GM18505 (cell line): ENCODE measurements around the gene BMX.

Experiments
- ATAC-seq: cut with Tn5 transposase; IDR thresholded peaks from one replicate; pipeline ENCODE4 v1.9.1; 2021; ENCODE audit not compliant: unreplicated experiment
- POLR2A ChIP-seq: IDR thresholded peaks from 4 replicates; pipeline ENCODE4 v1.6.1; 2011; ENCODE audit warnings: borderline replicate concordance; ENCODE audit not compliant: insufficient read depth, insufficient read length; ENCODE audit errors: extremely low read depth

BMX gene

DNA sequence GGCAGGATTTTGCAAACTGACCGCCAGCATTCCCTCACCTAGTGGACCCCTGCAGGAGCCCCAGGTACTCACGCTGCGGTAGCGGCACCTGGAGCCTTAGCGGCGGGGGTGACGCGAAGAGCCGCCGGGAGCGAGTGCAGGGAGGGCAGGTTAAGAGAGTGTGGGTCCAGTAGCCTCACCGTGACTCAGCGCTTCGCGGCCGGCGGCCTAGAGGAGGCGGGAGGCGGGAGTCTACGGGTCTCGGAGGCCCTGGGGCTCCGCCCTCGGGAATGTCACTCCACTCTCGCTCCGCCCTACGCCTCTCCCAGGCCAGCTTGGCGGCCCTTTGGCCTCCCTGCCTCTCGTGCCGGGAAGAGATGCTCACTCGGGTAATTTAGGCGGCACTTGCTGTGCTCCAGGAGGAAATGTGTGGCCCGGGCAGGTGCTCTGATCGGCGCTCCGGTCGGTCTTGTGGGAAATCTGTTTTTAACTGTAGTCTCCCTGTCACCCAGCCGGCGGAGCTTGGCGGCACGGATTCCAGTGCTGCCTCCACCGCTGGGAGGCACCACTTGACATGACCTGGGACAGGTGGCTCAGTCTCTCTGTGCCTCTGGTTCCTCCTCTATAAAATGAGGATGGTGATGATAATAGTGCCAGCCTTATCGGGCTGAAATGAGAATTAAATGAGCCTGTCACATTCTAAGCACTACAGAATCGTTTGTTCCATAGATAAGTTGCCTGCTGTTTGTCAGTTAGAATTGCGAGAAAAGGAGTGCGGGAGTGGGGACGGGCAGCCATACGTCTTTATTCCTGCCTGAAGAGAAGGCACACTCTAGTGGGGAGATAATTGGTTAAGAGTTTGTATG lies 7.3 kb upstream of the BMX start, which contains the start of gene PIR:
Gene PIR (minus strand): TSS at position 216 of the 845 bp plus-strand sequence. CDS start 2,076 bp downstream, outside the sequence.
- peak; percentile 96 for ATAC-seq

DNA sequence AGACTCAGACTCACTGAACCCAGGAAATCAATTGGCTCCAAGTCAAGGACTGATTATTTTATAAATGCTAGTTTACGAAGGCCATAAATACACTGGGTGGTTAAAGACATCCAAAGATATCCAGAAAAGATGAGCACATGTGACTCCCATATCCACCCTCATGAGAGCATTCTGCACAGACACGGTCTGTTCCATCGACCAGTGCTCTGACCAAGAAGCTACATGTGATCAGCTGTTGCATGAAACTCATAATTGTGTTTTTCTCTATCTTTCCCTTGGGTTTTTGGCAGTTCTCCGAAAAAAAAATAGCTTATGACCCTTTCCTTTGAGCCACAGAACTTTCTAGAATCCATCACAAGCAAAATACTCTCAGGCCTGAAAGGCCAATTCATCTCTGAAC lies 4.8 kb upstream of the BMX start:
- ATAC-seq = no peak
- no peak for TF ChIP-seq POLR2A

More for the DNA sequence above, 7.3 kb upstream of the BMX start, which contains the start of gene PIR:
- TF ChIP-seq POLR2A = peak; percentile 20

DNA sequence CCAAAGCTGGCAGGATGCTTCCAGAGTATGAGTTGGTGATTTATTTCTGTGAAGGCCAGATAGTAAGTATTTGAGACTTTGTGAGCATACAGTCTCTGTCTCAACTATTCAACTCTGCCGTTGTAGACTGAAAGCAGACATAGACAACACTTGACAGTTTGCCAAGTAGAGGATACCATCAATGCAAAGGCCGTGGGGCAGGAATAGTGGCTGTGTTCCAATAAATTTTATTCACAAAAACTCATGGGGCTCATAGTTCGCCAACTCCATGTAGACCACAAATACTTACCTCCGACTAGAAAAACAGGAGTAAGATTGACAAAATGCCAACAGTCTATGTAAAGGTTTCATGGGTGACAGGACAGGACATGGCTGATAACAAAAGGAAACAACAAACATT lies 3.8 kb upstream of the BMX start:
- no peak for ATAC-seq
- no peak for TF ChIP-seq POLR2A

DNA sequence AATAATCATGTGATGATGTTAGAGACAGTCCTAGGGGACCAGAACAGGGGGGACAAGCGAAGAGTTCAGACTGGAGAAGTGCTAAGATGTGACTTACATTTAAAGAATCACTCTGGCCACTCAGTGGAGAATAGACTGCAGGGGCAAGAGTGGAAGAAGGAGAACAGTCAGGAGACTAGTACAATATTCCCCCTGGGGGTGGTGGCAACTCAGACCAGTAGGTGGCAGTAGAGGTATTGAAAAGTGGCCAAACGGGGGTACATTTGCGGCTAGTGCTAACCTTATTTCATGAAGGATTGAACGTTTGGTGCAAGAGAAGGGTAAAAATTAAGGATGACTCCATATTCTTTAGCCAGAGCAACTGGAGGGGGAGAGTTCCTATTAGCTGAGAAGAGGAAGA lies 2.7 kb upstream of the BMX start:
- no peak for TF ChIP-seq POLR2A
- no peak for ATAC-seq

DNA sequence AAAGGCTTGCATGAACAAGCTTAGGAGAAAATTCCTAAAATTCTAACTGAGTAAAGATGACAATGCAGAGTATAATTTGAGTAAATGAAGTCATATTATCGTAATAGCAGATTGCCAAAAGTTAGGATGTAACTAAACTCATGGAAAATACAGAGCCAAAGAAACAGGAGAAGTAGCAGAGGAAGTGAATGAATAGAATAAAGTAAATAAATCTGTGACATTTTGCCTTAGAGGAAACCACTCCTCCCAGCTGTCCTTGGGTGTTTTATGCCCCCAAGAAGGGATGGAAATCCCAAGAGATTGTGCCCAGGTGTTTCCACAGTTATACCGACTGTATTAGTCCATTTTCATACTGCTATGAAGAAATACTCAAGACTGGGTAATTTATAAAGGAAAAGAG lies 1.9 kb upstream of the BMX start:
- no peak for ATAC-seq
- TF ChIP-seq POLR2A = no peak

DNA sequence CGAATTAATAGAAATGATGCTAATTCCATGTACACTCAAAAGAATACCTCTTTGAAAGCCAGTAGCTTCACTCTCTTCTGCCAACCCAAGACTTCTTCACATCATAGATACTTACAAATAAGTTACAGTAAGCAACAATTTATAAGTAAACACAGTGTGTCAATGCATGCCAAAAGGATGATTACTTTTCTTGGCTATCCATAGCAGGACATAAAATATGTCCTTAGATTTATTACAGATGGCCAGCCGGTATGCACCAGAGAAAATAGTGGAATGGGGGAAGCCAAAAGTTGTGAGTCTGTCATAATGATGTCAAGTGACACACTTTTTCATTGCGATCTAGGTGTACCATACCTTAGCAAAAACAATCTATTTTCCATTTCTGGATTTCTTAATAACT lies 631 bp upstream of the BMX start:
- ATAC-seq = no peak

DNA sequence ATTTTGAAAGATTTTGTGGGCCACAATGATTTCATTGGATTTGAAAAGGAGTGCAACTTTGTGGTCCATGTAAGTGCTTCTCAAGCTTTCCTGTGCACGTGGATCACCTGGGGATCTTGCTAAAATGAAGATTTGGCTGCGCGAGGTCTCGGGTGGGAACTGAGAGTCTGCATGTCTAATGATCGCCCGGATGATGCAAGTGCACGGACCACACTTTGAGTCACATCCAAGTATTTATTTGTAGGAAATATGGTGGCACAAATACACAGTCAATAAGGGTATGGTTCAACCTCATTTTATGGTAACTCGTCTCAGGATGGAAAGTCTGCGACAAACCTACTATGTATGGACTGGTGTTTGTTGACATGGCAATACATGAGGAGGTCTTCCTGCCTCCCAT lies 899 bp downstream of the BMX start:
- no peak for ATAC-seq
- no peak for TF ChIP-seq POLR2A

More for the DNA sequence above, 631 bp upstream of the BMX start:
- no peak for TF ChIP-seq POLR2A

DNA sequence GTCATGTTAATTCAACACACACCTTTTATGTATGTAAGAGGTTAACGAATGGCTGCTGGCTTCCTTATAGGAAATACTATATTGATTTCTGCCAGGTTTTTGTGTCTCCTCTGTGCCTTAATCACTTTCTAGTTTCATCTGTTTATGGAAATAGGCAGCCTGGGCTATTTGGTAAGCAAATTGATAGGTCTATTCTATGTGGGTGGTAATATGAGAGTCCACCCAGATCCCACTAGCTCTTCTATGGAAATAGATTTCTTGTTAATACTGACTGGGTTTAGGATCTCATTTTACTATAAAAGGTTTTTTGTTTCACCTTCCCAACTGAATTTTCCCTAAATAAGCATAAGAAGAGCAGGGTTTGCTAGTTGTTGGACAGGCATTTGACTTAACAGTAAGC lies 4.1 kb downstream of the BMX start:
- no peak for ATAC-seq
- no peak for TF ChIP-seq POLR2A

DNA sequence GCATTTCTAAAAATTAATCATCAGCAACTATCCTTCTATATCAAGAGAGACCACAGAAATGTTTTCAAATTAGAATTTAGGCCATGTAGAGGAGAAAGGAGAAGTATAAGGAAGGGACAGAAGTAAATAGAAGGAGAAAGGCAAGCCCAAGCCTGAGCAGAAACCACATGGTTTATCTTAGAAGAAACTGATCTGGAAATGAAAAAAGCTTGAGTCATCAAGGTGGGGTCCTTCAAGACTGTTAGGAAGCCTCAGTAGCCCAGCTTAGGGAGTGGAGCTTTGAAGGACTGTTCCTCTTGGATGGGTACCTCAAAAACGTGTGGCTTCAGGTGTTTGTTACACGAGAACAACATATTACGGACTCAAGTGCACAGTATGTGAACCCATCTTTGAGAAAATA lies 4.5 kb downstream of the BMX start:
- no peak for TF ChIP-seq POLR2A
- no peak for ATAC-seq

DNA sequence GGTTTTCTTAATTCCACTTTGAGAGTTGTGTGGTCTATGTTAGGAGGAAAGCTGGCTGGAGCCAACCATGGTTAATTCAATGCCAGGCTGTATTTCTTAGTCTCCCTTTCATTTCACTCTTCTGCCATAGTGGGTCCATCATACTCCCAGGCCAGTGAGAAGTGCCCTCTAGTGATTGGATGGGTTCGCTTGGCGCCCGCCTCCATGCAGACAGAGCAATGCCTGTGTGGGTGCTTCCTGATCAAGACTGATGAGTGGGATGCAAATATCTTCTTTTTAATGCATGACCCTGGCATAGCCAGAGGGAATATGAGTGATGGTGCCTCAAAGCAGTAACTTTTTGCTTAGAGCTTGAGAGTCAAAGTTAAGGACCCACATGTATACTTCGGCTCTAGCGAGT lies 6.4 kb downstream of the BMX start:
- no peak for TF ChIP-seq POLR2A
- no peak for ATAC-seq

DNA sequence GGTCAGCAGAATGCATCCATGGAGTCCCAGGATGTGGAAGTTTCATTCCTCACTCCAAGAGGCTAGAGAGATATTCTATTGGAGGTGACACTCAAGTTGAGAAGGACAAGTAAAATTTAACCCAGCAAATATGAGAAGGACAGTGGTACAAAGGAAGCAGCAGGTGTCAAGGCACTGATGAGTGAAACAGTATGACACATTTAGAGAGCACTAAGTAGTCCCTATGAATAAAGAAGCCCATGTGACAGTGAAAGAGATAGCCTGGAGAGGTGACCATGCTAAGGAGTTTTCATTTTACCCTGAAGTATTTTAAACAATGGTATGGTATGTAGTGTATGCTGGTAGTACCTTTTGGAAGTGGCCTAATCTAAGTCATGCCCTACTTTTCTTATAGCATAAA lies 9.2 kb downstream of the BMX start:
- ATAC-seq = no peak
- TF ChIP-seq POLR2A = no peak

DNA sequence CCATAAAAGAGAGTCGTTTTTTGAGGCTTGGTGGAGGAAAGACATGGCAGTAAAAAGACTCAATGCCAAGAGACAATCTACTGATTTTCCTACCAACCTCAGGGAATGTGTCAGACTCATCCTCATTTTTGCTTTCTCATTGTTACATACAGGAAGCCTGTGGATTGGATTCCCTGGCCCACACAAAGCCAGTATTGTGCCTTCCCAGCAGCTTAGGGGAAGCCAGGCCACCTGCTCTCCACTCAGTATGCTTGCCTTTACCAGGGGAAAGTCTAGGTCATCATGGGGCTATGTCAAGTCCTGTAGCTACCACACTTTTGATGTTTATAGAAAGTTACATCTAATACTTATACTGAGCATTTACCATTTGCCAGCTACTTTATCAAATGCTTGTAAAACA lies 11.0 kb downstream of the BMX start:
- no peak for TF ChIP-seq POLR2A
- no peak for ATAC-seq

DNA sequence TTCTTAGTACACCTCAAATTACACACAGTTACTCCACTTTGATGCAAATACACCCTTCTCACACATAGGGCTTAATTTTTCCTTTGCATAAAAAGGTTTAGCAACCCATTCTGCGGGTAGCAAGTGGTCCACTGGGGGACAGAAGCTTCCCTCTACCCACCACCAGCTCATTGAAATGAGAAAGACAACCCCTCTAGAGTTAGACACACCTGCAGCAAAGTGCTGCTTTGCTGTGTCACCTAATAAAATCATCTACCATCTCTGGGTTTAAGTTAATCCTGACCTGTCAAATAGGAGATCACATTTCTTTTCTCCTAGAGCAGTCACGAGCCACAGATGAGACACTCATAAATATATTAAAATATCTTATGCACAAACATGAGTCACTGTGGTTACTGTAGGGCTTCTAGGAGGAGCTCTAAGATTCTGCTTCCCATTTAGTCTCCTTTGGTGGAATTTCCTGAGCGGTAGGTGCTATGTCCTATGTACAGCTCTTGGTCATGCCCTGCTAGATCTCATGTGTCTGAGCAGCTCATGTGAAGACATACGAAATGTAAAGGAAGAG lies 11.9 kb downstream of the BMX start:
- no peak for TF ChIP-seq POLR2A
- no peak for ATAC-seq

DNA sequence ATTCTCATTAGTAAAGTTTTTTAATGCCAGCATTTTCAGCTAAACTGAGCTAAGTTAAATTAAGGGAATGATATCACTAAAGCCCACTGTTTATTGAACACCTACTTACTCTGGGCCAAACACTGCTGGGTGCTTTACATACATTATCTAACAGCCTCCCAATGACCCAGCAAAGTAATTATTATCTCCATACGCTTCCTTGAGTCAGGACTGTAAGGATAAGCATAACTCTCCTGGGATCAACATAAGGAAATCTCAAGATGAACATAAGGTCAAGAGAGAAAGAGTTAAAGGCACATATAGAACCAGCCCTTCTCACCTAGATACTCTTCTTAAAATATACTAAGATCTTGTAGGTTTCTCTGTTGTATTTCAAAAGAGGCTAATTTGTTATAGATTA lies 13.7 kb downstream of the BMX start:
- no peak for ATAC-seq
- TF ChIP-seq POLR2A = no peak
